Testis (tissue), 3 donors: ENCODE data around the gene MASP2. TPM values are rescaled to one million over a fixed set of nuclear protein-coding genes. Genes with fewer than 3 reads are reported as not detected.
"Not testable (repeated sequence)": the region's sequence is repeated elsewhere in the genome, so short reads cannot be mapped to it uniquely, and the experiment has no call there.

ENCODE experiments used
- DNase-seq: peaks from one replicate; pipeline ENCODE4 v3.0.0-alpha.2; 2019
- H3K27ac ChIP-seq, 2 donors: fragments of 200-600 bp; sonication (generic); one replicate each; pipeline ENCODE4 v1.5.1; 2019
- H3K27me3 ChIP-seq: fragments of 200-600 bp; sonication (generic); one replicate; pipeline ENCODE4 v1.5.1; 2019
- H3K36me3 ChIP-seq: fragments of 200-600 bp; sonication (generic); one replicate; pipeline ENCODE4 v1.5.1; 2017; ENCODE audit warnings: low read depth; ENCODE audit errors: missing control alignments
- H3K4me1 ChIP-seq: fragments of 200-600 bp; sonication (generic); one replicate; pipeline ENCODE4 v1.5.1; 2019
- H3K4me3 ChIP-seq, 2 donors: fragments of 200-600 bp; sonication (generic); one replicate each; pipeline ENCODE4 v1.5.1; 2017 to 2019
- H3K9me3 ChIP-seq: fragments of 200-600 bp; sonication (generic); one replicate; pipeline ENCODE4 v1.5.1; 2017
- CTCF ChIP-seq, 3 experiments: fragments of 450-650 bp in 2 of 3; fragments of 200-600 bp in 1 of 3; sonication (generic) in 1 of 3; IDR thresholded peaks; one replicate each; pipeline ENCODE4 v1.5.1; 2016 to 2019; ENCODE audit warnings: antibody characterized with exemption in 3 of 3, mild to moderate bottlenecking in 2 of 3, moderate library complexity in 1 of 3
- POLR2A ChIP-seq: fragments of 450-650 bp; IDR thresholded peaks from one replicate; pipeline ENCODE4 v1.6.1; 2017; ENCODE audit warnings: antibody characterized with exemption, mild to moderate bottlenecking, moderate library complexity
- WGBS, 2 donors: methylation state at CpG; one replicate each; pipeline ENCODE4 v1.1.5; 2018; 5-methylcytosine and 5-hydroxymethylcytosine counted together
- intact Hi-C: fragments of 100-400 bp; cut with DNase I; formaldehyde crosslinking; loops from one replicate; pipeline ENCODE4 v1.15.1; 2023; ENCODE audit warnings: low total_unique reads
- polyA plus RNA-seq: library from polyadenylated mRNA; stranded (reverse); fragments of 350-450 nt; fragmentation: Illumina TruSeq; extraction: RNeasy Lipid Tissue Mini Kit (QIAGEN cat#74804); gene quantifications from one replicate; pipeline ENCODE4 v1.2.3, GENCODE V29; 2014; ENCODE audit warnings: low read depth, low replicate concordance; ENCODE audit not compliant: insufficient read depth
- total RNA-seq, 2 donors: library from RNA; depleted of rRNA; stranded (reverse); fragments of >200 nt; gene quantifications; one replicate each; pipeline ENCODE4 v1.2.3, GENCODE V29; 2016

MASP2 gene
- total and polyA plus RNA-seq, 3 donors from 2014 or later: 0.31 TPM; not detected in 1

DNA sequence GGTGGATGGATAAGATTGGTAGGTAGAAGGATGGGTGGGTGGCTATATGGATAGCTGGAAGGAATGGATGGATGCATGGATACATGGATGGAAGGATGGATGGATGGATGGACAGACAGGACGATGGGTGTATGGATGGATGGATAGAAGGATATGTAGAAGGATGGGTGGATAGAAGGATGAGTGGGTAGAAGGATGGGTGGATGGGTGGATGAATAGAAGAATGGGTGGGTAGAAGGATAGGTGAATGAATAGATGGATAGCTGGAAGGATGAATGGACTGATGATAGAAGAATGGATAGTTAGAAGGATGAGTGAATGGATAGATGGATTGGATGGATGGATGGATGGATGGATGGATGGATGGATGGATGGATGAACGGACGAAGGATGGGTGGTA, 5.0 kb downstream of the MASP2 start:
- intact Hi-C loops: loop anchor here (10.0 kb wide), 1 partner anchor 603 kb away; no protein-coding TSS in a partner anchor
- H3K4me1 ChIP-seq: no peaks in the 10 kb centered on the region
- H3K27me3 ChIP-seq: no peaks in the 10 kb centered on the region
- TF ChIP-seq POLR2A (no peak), CTCF (IDR thresholded peaks at IDR 0.05) (no peak)
- no peaks in the 10 kb centered on the region for H3K36me3 ChIP-seq
- 80 to 84% methylated on average over 3 of the region's 3 CpGs for WGBS, 2 donors
- H3K4me3 ChIP-seq: no peak overlapping the region
- no peak overlapping the region for H3K27ac ChIP-seq
- H3K9me3 ChIP-seq: no peaks in the 10 kb centered on the region
- DNase-seq: no peak

DNA sequence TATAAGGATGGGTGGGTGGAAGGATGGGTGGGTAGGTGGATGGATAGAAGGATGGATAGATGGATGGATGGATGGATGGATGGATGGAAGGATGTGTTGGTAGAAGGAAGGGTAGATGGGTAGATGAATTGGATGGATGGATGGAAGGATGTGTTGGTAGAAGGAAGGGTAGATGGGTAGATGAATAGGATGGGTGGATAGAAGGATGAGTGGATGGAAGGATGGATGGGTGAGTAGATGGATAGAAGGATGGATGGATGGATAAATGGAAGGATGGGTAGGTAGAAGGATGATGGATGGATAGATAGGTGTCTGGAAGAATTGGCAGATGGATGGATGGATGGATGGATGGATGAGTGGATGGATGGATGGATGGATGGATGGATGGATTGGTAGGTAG, 6.0 kb downstream of the MASP2 start:
- Histone ChIP-seq H3K9me3 (no peaks in the 10 kb centered on the region), H3K36me3 (no peaks in the 10 kb centered on the region), H3K27me3 (no peaks in the 10 kb centered on the region), H3K4me3 (no peak overlapping the region), H3K27ac (no peak overlapping the region), H3K4me1 (no peaks in the 10 kb centered on the region)
- DNase-seq: no peak
- intact Hi-C loops: loop anchor here (10.0 kb wide), 1 partner anchor 604 kb away; no protein-coding TSS in a partner anchor
- TF ChIP-seq POLR2A (no peak), CTCF (IDR thresholded peaks at IDR 0.05) (no peak)

DNA sequence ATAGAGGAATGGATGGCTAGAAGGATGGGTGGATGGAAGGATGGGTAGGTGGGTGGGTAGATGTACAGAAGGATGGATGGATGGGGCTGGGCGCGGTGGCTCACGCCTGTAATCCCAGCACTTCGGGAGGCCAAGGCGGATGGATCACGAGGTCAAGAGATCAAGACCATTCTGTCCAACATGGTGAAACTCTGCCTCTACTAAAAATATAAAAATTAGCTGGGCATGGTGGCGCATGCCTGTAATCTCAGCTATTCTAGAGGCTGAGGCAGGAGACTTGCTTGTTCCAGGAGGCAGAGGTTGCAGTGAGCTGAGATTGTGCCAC, 7.0 kb downstream of the MASP2 start:
- not testable (repeated sequence) for H3K27ac ChIP-seq, H3K4me3 ChIP-seq, H3K27me3 ChIP-seq, H3K4me1 ChIP-seq, H3K36me3 ChIP-seq, H3K9me3 ChIP-seq, DNase-seq
- 88 to 96% methylated on average over 7 of the region's 7 CpGs for WGBS, 2 donors
- intact Hi-C loops: loop anchor here (10.0 kb wide), 1 partner anchor 605 kb away; no protein-coding TSS in a partner anchor

- Histone ChIP-seq H3K27ac (no peak overlapping the region), H3K4me1 (no peaks in the 10 kb centered on the region), H3K36me3 (no peaks in the 10 kb centered on the region), H3K4me3 (no peak overlapping the region), H3K27me3 (no peaks in the 10 kb centered on the region), H3K9me3 (no peaks in the 10 kb centered on the region)
- no peak for DNase-seq
- no peak for TF ChIP-seq POLR2A
- TF ChIP-seq CTCF (IDR thresholded peaks at IDR 0.05): no peak
- intact Hi-C loops: loop anchor here (10.0 kb wide), 1 partner anchor 605 kb away; no protein-coding TSS in a partner anchor
- WGBS, 2 donors: 74 to 77% methylated on average over 2 of the region's 2 CpGs
Observed at GRCh38 chr1:11039351-11040104, 7.5 kb downstream of the MASP2 start.

GRCh38 chr1:11037740-11038182, 9.3 kb downstream of the MASP2 start:
- intact Hi-C loops: no loop called here
- peak; percentile 85 to 96 (median 96) for TF ChIP-seq CTCF (IDR thresholded peaks at IDR 0.05)
- no peak for TF ChIP-seq POLR2A
- Histone ChIP-seq H3K4me1 (no peaks in the 10 kb centered on the region), H3K9me3 (no peaks in the 10 kb centered on the region), H3K36me3 (no peaks in the 10 kb centered on the region), H3K27ac (no peak overlapping the region), H3K4me3 (no peak overlapping the region), H3K27me3 (no peaks in the 10 kb centered on the region)
- WGBS, 2 donors: 6 to 14% methylated on average over 8 of the region's 8 CpGs
- DNase-seq: peak; percentile 95

DNA sequence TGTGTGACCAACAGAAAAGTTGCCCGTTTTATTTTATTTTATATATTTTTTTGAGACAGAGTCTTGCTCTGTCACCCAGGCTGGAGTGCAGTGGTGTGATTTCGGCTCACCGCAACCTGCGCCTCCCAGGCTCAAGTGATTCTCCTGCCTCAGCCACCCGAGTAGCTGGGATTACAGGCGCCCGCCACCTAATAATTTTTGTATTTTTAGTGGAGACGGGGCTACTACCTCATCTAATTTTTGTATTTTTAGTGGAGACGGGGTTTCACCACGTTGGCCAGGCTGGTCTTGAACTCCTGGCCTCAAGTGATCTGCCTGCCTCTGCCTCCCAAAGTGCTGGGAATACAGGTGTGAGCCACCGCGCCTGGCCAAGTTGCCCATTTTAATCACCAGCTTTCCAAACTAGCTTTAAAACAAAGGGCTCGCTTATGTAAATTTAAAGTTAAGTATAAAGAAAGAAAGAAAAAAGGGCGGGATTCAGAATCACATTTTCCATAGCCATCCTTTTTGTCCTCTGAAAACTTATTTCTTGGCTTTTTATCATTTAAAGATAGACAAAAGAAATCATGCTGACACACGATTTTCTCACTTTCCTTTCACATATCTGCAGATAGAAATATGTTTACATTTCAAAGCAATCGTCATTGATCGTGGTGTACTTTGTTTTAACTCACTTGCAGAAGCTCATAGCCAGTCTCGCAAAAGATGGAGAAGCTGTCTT, 9.9 kb downstream of the MASP2 start:
- DNase-seq: peak; percentile 3
- H3K4me1 ChIP-seq, H3K4me3 ChIP-seq, H3K27ac ChIP-seq, H3K36me3 ChIP-seq, H3K9me3 ChIP-seq, intact Hi-C loops, H3K27me3 ChIP-seq: not testable (repeated sequence)
- 56 to 60% methylated on average over 18 of the region's 18 CpGs for WGBS, 2 donors
